B cell (primary cell): Measurements from ENCODE around the gene SRGAP2C. TPM values are rescaled to one million over a fixed set of nuclear protein-coding genes. Genes with fewer than 3 reads are reported as not detected.

Experiments
- ATAC-seq: fragments of 200-7000 bp; cut with Tn5 transposase; one replicate; pipeline ENCODE4 v1.10.0; 2021; ENCODE audit warnings: low read depth, mild to moderate bottlenecking, moderate number of reproducible peaks, moderate library complexity
- CTCF ChIA-PET: fragments of 350-600 bp; sonication (Branson Sonifier 250); formaldehyde crosslinking; loops from one replicate; lab custom pipeline; 2021; ENCODE audit warnings: antibody characterized with exemption, inconsistent platforms; lab: Charles Lee
- POLR2A ChIA-PET: fragments of 350-600 bp; sonication (Branson Sonifier 250); formaldehyde crosslinking; loops from one replicate; lab custom pipeline; 2021; ENCODE audit warnings: antibody characterized with exemption; lab: Charles Lee
- DNase-seq: peaks from one replicate; pipeline ENCODE4 v3.0.0; 2013
- H2AFZ ChIP-seq: 2 replicates; pipeline ENCODE4 v1.6.1; 2012; ENCODE audit warnings: mild to moderate bottlenecking, low read depth, low read length; ENCODE audit not compliant: insufficient read depth, poor library complexity, severe bottlenecking
- H3K27ac ChIP-seq, 2 donors: 1 replicate in 1 of 2; 2 replicates in 1 of 2; pipeline ENCODE4 v1.5.1; 2012 to 2013; ENCODE audit warnings: low read length in 2 of 2, mild to moderate bottlenecking in 2 of 2, moderate library complexity in 1 of 2
- H3K27me3 ChIP-seq, 4 experiments: fragments of 200-600 bp in 1 of 4; sonication (generic) in 1 of 4; replicated peaks in 1 of 4; 1 replicate in 2 of 4; 2 replicates in 2 of 4; pipeline versions ENCODE4 v1.6.1 to v1.7.0; 2013 to 2016; ENCODE audit warnings: low read length in 3 of 4, mild to moderate bottlenecking in 2 of 4, mixed read lengths in 1 of 4, moderate library complexity in 1 of 4; ENCODE audit not compliant: insufficient read depth in 4 of 4, control insufficient read depth in 3 of 4; ENCODE audit errors: control extremely low read depth in 1 of 4
- H3K36me3 ChIP-seq, 2 experiments: replicated peaks in 1 of 2; 1 replicate in 1 of 2; 2 replicates in 1 of 2; pipeline versions ENCODE4 v1.6.1 to v1.7.1; 2013; ENCODE audit warnings: low read length in 1 of 2; ENCODE audit not compliant: insufficient read depth in 2 of 2, control insufficient read depth in 1 of 2; ENCODE audit errors: control extremely low read depth in 1 of 2, extremely low read depth in 1 of 2
- H3K4me1 ChIP-seq, 2 donors: fragments of 200-600 bp in 1 of 2; sonication (generic) in 1 of 2; 1 replicate in 1 of 2; 2 replicates in 1 of 2; pipeline versions ENCODE4 v1.5.1 to v1.6.1; 2013 to 2017; ENCODE audit warnings: low read length in 2 of 2; ENCODE audit not compliant: control insufficient read depth in 2 of 2, insufficient read depth in 2 of 2
- H3K4me2 ChIP-seq: replicated peaks from 2 replicates; pipeline ENCODE3; 2012; ENCODE audit warnings: mild to moderate bottlenecking, low read depth, low read length; ENCODE audit not compliant: poor library complexity, severe bottlenecking
- H3K4me3 ChIP-seq, 5 experiments: fragments of 200-600 bp in 1 of 5; sonication (generic) in 1 of 5; 1 replicate in 3 of 5; 2 replicates in 2 of 5; pipeline versions ENCODE4 v1.5.1 to v1.7.0; 2011 to 2016; ENCODE audit warnings: low read length in 4 of 5, mild to moderate bottlenecking in 4 of 5, low read depth in 2 of 5, control low read depth in 1 of 5, moderate library complexity in 1 of 5; ENCODE audit not compliant: insufficient read depth in 1 of 5; ENCODE audit errors: control extremely low read depth in 1 of 5, extremely low read depth in 1 of 5
- H3K79me2 ChIP-seq: fragments of 200-600 bp; sonication (generic); one replicate; pipeline ENCODE4 v1.6.0; 2016; ENCODE audit warnings: low read length; ENCODE audit not compliant: control insufficient read depth, insufficient read depth
- H3K9ac ChIP-seq: fragments of 200-600 bp; sonication (generic); 2 replicates; pipeline ENCODE4 v1.6.1; 2017; ENCODE audit warnings: mild to moderate bottlenecking, low read length, moderate library complexity
- H3K9me3 ChIP-seq, 3 donors: one replicate each; pipeline versions ENCODE4 v1.6.1 to v1.7.1; 2013; ENCODE audit warnings: low read length in 2 of 3; ENCODE audit not compliant: control insufficient read depth in 2 of 3, insufficient read depth in 1 of 3; ENCODE audit errors: control extremely low read depth in 1 of 3
- H4K20me1 ChIP-seq: 2 replicates; pipeline ENCODE4 v1.6.0; 2012; ENCODE audit warnings: mild to moderate bottlenecking, low read length; ENCODE audit not compliant: insufficient read depth, control insufficient read depth, poor library complexity, severe bottlenecking
- H3K27ac Mint-ChIP-seq: one replicate; pipeline ENCODE4 v1.8.0; 2021; ENCODE audit warnings: mixed read lengths
- H3K27me3 Mint-ChIP-seq: one replicate; pipeline ENCODE4 v1.8.0; 2021; ENCODE audit warnings: mixed read lengths
- H3K4me1 Mint-ChIP-seq: one replicate; pipeline ENCODE4 v1.8.0; 2021; ENCODE audit warnings: mixed read lengths
- H3K4me3 Mint-ChIP-seq: one replicate; pipeline ENCODE4 v1.8.0; 2021; ENCODE audit warnings: mixed read lengths
- H3K9me3 Mint-ChIP-seq: one replicate; pipeline ENCODE4 v1.8.0; 2022; ENCODE audit warnings: mixed read lengths; ENCODE audit not compliant: insufficient read depth
- CTCF ChIP-seq: fragments of 200-600 bp; IDR thresholded peaks from one replicate; pipeline ENCODE4 v1.8.0; 2022; ENCODE audit warnings: antibody characterized with exemption, mild to moderate bottlenecking
- EZH2 ChIP-seq: IDR thresholded peaks from 2 replicates; pipeline ENCODE4 v1.6.1; 2012; ENCODE audit warnings: borderline replicate concordance, low read depth, mild to moderate bottlenecking, moderate library complexity, low read length; ENCODE audit not compliant: insufficient read depth, poor library complexity, severe bottlenecking
- WGBS: methylation state at CpG from one replicate; pipeline ENCODE4 v1.1.5; 2013; ENCODE audit warnings: missing lambda C conversion rate; ENCODE audit not compliant: insufficient coverage; 5-methylcytosine and 5-hydroxymethylcytosine counted together
- intact Hi-C: fragments of 100-400 bp; cut with micrococcal nuclease; formaldehyde crosslinking; loops from one replicate; pipeline ENCODE4 v1.10.0; 2022
- polyA plus RNA-seq: library from polyadenylated mRNA; depleted of rRNA; stranded (reverse); fragments of >200 nt; gene quantifications from 2 replicates; pipeline ENCODE4 v1.2.3, GENCODE V29; 2012
- small RNA-seq: library from RNA; depleted of rRNA; stranded (forward); fragments of <200 nt; gene quantifications from one replicate; pipeline ENCODE3, GENCODE V24; 2012; ENCODE audit warnings: low replicate concordance, low read depth; ENCODE audit not compliant: insufficient read length
- total RNA-seq, 2 donors: library from RNA; stranded (reverse); fragments of 120-200 nt in 1 of 2; gene quantifications; 1 replicate in 1 of 2; 2 replicates in 1 of 2; pipeline versions ENCODE4 v1.2.3 to v1.2.4, GENCODE V29; 2013 to 2022

Gene SRGAP2C
- total and polyA plus RNA-seq, 2 donors (not counting 1 experiment from before 2014, with no cell fraction given), result 2.2 to 40.7 TPM

- H3K4me2 ChIP-seq, result no peak overlapping the region
These were observed 256.2 kb downstream of the SRGAP2C start for GRCh38 chr1:121440993-121441392.

More at GRCh38 chr1:121440993-121441392, 256.2 kb downstream of the SRGAP2C start:
- intact Hi-C loops, result no loop called here
- no peak for ATAC-seq
- H3K79me2 ChIP-seq, result no peaks in the 10 kb centered on the region
- ChIA-PET CTCF (no interaction called here), POLR2A (no interaction called here)
- H3K4me1 ChIP-seq, result no peaks in the 10 kb centered on the region
- Mint-ChIP-seq H3K4me3 (no peak overlapping the region), H3K27me3 (peaks cover 5% of the 10 kb centered on the region), H3K9me3 (peaks cover 6% of the 10 kb centered on the region), H3K27ac (no peak overlapping the region), H3K4me1 (no peaks in the 10 kb centered on the region)
- WGBS, result no CpG with 5 or more reads among the region's 4 CpGs
- no peaks in the 10 kb centered on the region for H3K36me3 ChIP-seq
- no peaks in the 10 kb centered on the region for H4K20me1 ChIP-seq
- no peak for TF ChIP-seq EZH2
- TF ChIP-seq CTCF, result no peak
- no peaks in the 10 kb centered on the region for H3K27me3 ChIP-seq
- H3K9me3 ChIP-seq, result peaks cover 0 to 3% (median 0%) of the 10 kb centered on the region in 3 donors
- H3K4me3 ChIP-seq, result no peak overlapping the region
- no peak for DNase-seq
- H3K9ac ChIP-seq, result no peak overlapping the region
- H3K27ac ChIP-seq, result no peak overlapping the region
- no peak overlapping the region for H2AFZ ChIP-seq

Small RNA genes within 50 kb of the gene (small RNA-seq; reads per million reads assigned to genes)
- not detected for gene AC243994.1

Other genes starting within 250 kb of the SRGAP2C start
- 0.61 and 0.62 TPM in 2 replicates for gene FAM72B, start 635 bp upstream of the SRGAP2C start, total RNA-seq
- 0.45 and 0.52 TPM in 2 replicates for gene FAM72B, start 635 bp upstream of the SRGAP2C start, polyA plus RNA-seq